SK-N-SH (cell line): ENCODE results near the gene ARFGAP1. TPM values are rescaled to one million over a fixed set of nuclear protein-coding genes. Genes with fewer than 3 reads are reported as not detected.

Experiments used
- CTCF ChIA-PET: fragments of 300-600, 350-600 bp; formaldehyde crosslinking; extraction: SDS; loops from one replicate; lab custom pipeline; 2021; lab: Yijun Ruan, JAX
- POLR2A ChIA-PET: fragments of 350-600 bp; sonication (Branson Sonifier 250); formaldehyde crosslinking; extraction: SDS; loops from one replicate; lab custom pipeline; 2020; ENCODE audit warnings: antibody characterized with exemption, inconsistent platforms; lab: Yijun Ruan, JAX
- DNase-seq: peaks from one replicate; pipeline ENCODE4 v3.0.0; 2012
- H2AFZ ChIP-seq: fragments of 200-600 bp; sonication (generic); 2 replicates; pipeline ENCODE4 v1.8.1; 2016; ENCODE audit warnings: antibody characterized with exemption, mild to moderate bottlenecking, low read depth
- H3F3A ChIP-seq: fragments of 200-600 bp; sonication (generic); replicated peaks from 2 replicates; pipeline ENCODE3; 2016; ENCODE audit warnings: antibody characterized with exemption, mild to moderate bottlenecking; ENCODE audit not compliant: insufficient read depth
- H3K27ac ChIP-seq, 2 experiments: fragments of 200-500 bp in 1 of 2; fragments of 200-600 bp in 1 of 2; sonication (Bioruptor generic) in 1 of 2; sonication (generic), shearing (Covaris generic) in 1 of 2; 2 replicates each; pipeline versions ENCODE4 v1.5.1 to v1.6.1; 2014 to 2016; ENCODE audit warnings: low read depth in 2 of 2, inconsistent platforms in 1 of 2, low read length in 1 of 2, mild to moderate bottlenecking in 1 of 2, mixed read lengths in 1 of 2
- H3K27me3 ChIP-seq: fragments of 200-600 bp; sonication (generic), shearing (Covaris generic); 2 replicates; pipeline ENCODE4 v1.6.1; 2016; ENCODE audit warnings: mixed run types; ENCODE audit not compliant: insufficient read depth
- H3K36me3 ChIP-seq, 2 experiments: fragments of 200-500 bp in 1 of 2; fragments of 200-600 bp in 1 of 2; sonication (Bioruptor generic) in 1 of 2; sonication (generic) in 1 of 2; replicated peaks in 1 of 2; 2 replicates each; pipeline versions ENCODE3 to v1.5.1; 2014 to 2016; ENCODE audit warnings: low read length in 1 of 2, mild to moderate bottlenecking in 1 of 2; ENCODE audit not compliant: insufficient read depth in 2 of 2, control insufficient read depth in 1 of 2
- H3K4me1 ChIP-seq, 2 experiments: fragments of 200-500 bp in 1 of 2; fragments of 200-600 bp in 1 of 2; sonication (Bioruptor generic) in 1 of 2; sonication (generic), shearing (Covaris generic) in 1 of 2; 2 replicates each; pipeline versions ENCODE4 v1.5.1 to v1.6.1; 2014 to 2016; ENCODE audit warnings: low read depth in 1 of 2, low read length in 1 of 2, mixed run types in 1 of 2; ENCODE audit not compliant: insufficient read depth in 2 of 2, control insufficient read depth in 1 of 2
- H3K4me2 ChIP-seq: fragments of 200-600 bp; sonication (generic), shearing (Covaris generic); 2 replicates; pipeline ENCODE4 v1.6.1; 2017; ENCODE audit warnings: mixed run types
- H3K4me3 ChIP-seq, 2 experiments: fragments of 200-500 bp in 1 of 2; fragments of 200-600 bp in 1 of 2; sonication (Bioruptor generic) in 1 of 2; sonication (generic), shearing (Covaris generic) in 1 of 2; 2 replicates each; pipeline versions ENCODE4 v1.5.1 to v1.8.1; 2014 to 2016; ENCODE audit warnings: low read depth in 2 of 2, inconsistent platforms in 1 of 2, low read length in 1 of 2, mild to moderate bottlenecking in 1 of 2, mixed read lengths in 1 of 2, moderate library complexity in 1 of 2
- H3K79me2 ChIP-seq: fragments of 200-600 bp; sonication (generic); 2 replicates; pipeline ENCODE4 v1.8.1; 2017; ENCODE audit warnings: mild to moderate bottlenecking; ENCODE audit not compliant: insufficient read depth
- H3K9ac ChIP-seq: fragments of 200-600 bp; sonication (generic); 2 replicates; pipeline ENCODE4 v1.6.1; 2017; ENCODE audit warnings: mixed run types
- H3K9me2 ChIP-seq: fragments of 200-600 bp; sonication (generic); 2 replicates; pipeline ENCODE4 v1.6.1; 2017; ENCODE audit warnings: mixed run types
- H3K9me3 ChIP-seq: fragments of 200-600 bp; sonication (generic); 2 replicates; pipeline ENCODE4 v1.6.1; 2017; ENCODE audit warnings: mixed run types, mild to moderate bottlenecking, moderate library complexity
- H4K20me1 ChIP-seq: fragments of 200-600 bp; sonication (generic); 2 replicates; pipeline ENCODE4 v1.6.1; 2017; ENCODE audit warnings: mild to moderate bottlenecking, mixed run types; ENCODE audit not compliant: insufficient read depth
- ELF1 ChIP-seq: IDR thresholded peaks from 2 replicates; pipeline ENCODE4 v1.4.0; 2012
- FOSL2 ChIP-seq: IDR thresholded peaks from 2 replicates; pipeline ENCODE4 v1.4.0; 2012; ENCODE audit warnings: low read depth, mild to moderate bottlenecking, moderate library complexity, borderline replicate concordance
- FOXJ3 ChIP-seq: sonication (generic); formaldehyde crosslinking; IDR thresholded peaks from 2 replicates; pipeline ENCODE4 v1.5.1; 2020; ENCODE audit warnings: mild to moderate bottlenecking, missing genetic modification reagents
- FOXM1 ChIP-seq: IDR thresholded peaks from 2 replicates; pipeline ENCODE4 v1.4.0; 2012; ENCODE audit warnings: low read depth, mild to moderate bottlenecking
- GATA2 ChIP-seq: sonication (generic); formaldehyde crosslinking; IDR thresholded peaks from 2 replicates; pipeline ENCODE4 v1.5.0; 2020; ENCODE audit warnings: mild to moderate bottlenecking, missing genetic modification reagents
- NFIC ChIP-seq: IDR thresholded peaks from 2 replicates; pipeline ENCODE4 v1.4.0; 2012; ENCODE audit warnings: borderline replicate concordance
- NRF1 ChIP-seq: IDR thresholded peaks from 2 replicates; pipeline ENCODE4 v1.6.1; 2012; ENCODE audit warnings: low read depth, mild to moderate bottlenecking, low read length
- SIN3A ChIP-seq: IDR thresholded peaks from 2 replicates; pipeline ENCODE4 v1.6.1; 2012; ENCODE audit warnings: low read depth, mild to moderate bottlenecking, low read length, moderate library complexity, borderline replicate concordance
- TCF12 ChIP-seq: IDR thresholded peaks from 2 replicates; pipeline ENCODE4 v1.4.0; 2012
- TEAD4 ChIP-seq: IDR thresholded peaks from 2 replicates; pipeline ENCODE4 v1.4.0; 2012; ENCODE audit warnings: mild to moderate bottlenecking, borderline replicate concordance; ENCODE audit not compliant: insufficient read depth
- YY1 ChIP-seq: IDR thresholded peaks from 2 replicates; pipeline ENCODE4 v1.4.0; 2012; ENCODE audit warnings: low read depth, mild to moderate bottlenecking
- WGBS: methylation state at CpG from one replicate; pipeline ENCODE4 v1.1.6; 2017; ENCODE audit warnings: low lambda C conversion rate; 5-methylcytosine and 5-hydroxymethylcytosine counted together
- polyA plus RNA-seq, 3 experiments: library from polyadenylated mRNA; depleted of rRNA; stranded (reverse); fragments of >200 nt; gene quantifications; 2 replicates each; pipeline ENCODE4 v1.2.3, GENCODE V29; 2012
- TF ChIP-seq, protein P1 (sequence below): fragments of 150-350 bp; IDR thresholded peaks from 2 replicates; pipeline ENCODE4 v1.6.1; 2017; ENCODE audit warnings: antibody characterized with exemption, low read length, low read depth, borderline replicate concordance
- TF ChIP-seq, protein P2 (sequence below): fragments of 200-600 bp; sonication (generic); IDR thresholded peaks from 2 replicates; pipeline ENCODE4 v1.6.1; 2017; ENCODE audit warnings: antibody characterized with exemption, mild to moderate bottlenecking, moderate library complexity
- TF ChIP-seq, protein P3 (sequence below): IDR thresholded peaks from 2 replicates; pipeline ENCODE4; 2012
- TF ChIP-seq, protein P4 (sequence below): IDR thresholded peaks from 2 replicates; pipeline ENCODE4 v1.4.0; 2012; ENCODE audit warnings: low read depth, borderline replicate concordance

Gene ARFGAP1
- polyA plus RNA-seq, 1 of the 3 experiments (the other 2 are of a cell fraction), result 72.7 TPM

DNA sequence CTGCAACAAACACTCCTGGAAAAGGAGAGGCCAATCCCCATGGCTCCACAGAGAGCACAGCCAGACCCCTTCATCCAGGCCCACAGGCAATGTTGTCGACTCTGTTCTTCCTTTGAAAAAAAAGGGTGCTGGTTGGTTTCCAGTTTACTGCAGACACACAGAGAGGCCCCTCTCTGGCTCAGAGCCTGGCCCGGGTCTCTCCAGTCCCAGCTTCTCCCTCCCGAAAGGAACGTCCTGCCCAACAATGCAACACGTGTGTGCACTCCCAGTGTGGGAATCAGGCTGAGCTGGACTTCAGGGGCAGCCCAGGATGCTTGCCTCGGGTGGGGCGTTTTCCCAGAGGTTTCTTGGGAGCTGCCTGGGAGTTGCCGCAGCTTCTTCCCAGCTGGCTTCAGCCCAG is 13.8 kb upstream of the ARFGAP1 start (continued):
- TF ChIP-seq, protein P1, sequence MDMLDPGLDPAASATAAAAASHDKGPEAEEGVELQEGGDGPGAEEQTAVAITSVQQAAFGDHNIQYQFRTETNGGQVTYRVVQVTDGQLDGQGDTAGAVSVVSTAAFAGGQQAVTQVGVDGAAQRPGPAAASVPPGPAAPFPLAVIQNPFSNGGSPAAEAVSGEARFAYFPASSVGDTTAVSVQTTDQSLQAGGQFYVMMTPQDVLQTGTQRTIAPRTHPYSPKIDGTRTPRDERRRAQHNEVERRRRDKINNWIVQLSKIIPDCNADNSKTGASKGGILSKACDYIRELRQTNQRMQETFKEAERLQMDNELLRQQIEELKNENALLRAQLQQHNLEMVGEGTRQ, result no peak
- TF ChIP-seq NRF1, result no peak
- no peak for TF ChIP-seq FOSL2
- TF ChIP-seq FOXM1, result no peak
- TF ChIP-seq, protein P2, sequence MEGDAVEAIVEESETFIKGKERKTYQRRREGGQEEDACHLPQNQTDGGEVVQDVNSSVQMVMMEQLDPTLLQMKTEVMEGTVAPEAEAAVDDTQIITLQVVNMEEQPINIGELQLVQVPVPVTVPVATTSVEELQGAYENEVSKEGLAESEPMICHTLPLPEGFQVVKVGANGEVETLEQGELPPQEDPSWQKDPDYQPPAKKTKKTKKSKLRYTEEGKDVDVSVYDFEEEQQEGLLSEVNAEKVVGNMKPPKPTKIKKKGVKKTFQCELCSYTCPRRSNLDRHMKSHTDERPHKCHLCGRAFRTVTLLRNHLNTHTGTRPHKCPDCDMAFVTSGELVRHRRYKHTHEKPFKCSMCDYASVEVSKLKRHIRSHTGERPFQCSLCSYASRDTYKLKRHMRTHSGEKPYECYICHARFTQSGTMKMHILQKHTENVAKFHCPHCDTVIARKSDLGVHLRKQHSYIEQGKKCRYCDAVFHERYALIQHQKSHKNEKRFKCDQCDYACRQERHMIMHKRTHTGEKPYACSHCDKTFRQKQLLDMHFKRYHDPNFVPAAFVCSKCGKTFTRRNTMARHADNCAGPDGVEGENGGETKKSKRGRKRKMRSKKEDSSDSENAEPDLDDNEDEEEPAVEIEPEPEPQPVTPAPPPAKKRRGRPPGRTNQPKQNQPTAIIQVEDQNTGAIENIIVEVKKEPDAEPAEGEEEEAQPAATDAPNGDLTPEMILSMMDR, result no peak
- TF ChIP-seq GATA2, result no peak
- no peak for TF ChIP-seq FOXJ3 (CRISPR knock-in tag)
- no peak for TF ChIP-seq YY1
- no peak for TF ChIP-seq ELF1

DNA sequence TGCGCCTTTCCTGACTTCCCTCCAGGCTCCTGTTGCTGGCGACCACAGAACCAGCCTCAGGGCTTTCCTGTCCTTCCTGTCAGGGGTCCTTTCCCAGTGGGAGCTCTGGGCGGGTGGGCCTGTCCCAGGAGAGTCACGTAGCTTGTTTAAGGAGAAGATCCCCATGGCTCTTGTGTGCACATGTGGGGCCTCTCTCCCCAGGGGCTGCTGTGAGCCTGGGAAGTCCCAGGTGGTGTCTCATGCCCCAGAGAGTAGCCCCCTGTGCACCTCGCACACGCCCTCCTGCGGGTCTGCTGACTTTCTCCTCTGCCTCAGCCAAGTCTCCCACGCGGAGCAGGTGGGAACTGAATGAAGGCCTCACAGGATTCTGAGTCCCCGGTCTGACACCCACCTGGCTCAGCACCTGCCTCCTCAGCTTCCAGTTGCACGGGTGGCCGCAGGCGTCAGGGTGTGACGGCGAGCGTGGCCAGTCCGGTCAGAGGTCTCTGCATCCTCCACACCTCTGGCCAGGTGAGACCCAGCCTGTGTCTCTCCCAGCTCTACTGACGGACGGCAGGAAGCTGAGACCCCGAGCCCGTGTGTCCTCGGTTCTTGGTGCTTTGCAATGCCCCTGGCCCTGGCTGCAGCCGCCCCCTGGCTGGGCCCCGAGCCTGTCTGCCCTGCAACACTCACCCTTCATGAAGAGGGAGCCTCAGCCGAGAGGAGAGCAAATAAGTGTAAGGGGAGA is 12.7 kb upstream of the ARFGAP1 start:
- Histone ChIP-seq H3K79me2 (no peaks in the 10 kb centered on the region), H3K36me3 (no peaks in the 10 kb centered on the region), H4K20me1 (no peaks in the 10 kb centered on the region), H3K9me2 (no peaks in the 10 kb centered on the region)
- TF ChIP-seq TEAD4 (no peak), FOXJ3 (CRISPR knock-in tag) (no peak), SIN3A (no peak), NRF1 (no peak), TCF12 (no peak), NFIC (no peak)
- TF ChIP-seq, protein P3, sequence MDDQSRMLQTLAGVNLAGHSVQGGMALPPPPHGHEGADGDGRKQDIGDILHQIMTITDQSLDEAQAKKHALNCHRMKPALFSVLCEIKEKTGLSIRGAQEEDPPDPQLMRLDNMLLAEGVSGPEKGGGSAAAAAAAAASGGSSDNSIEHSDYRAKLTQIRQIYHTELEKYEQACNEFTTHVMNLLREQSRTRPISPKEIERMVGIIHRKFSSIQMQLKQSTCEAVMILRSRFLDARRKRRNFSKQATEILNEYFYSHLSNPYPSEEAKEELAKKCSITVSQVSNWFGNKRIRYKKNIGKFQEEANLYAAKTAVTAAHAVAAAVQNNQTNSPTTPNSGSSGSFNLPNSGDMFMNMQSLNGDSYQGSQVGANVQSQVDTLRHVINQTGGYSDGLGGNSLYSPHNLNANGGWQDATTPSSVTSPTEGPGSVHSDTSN, result no peak
- TF ChIP-seq, protein P4, sequence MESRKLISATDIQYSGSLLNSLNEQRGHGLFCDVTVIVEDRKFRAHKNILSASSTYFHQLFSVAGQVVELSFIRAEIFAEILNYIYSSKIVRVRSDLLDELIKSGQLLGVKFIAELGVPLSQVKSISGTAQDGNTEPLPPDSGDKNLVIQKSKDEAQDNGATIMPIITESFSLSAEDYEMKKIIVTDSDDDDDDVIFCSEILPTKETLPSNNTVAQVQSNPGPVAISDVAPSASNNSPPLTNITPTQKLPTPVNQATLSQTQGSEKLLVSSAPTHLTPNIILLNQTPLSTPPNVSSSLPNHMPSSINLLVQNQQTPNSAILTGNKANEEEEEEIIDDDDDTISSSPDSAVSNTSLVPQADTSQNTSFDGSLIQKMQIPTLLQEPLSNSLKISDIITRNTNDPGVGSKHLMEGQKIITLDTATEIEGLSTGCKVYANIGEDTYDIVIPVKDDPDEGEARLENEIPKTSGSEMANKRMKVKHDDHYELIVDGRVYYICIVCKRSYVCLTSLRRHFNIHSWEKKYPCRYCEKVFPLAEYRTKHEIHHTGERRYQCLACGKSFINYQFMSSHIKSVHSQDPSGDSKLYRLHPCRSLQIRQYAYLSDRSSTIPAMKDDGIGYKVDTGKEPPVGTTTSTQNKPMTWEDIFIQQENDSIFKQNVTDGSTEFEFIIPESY, result no peak
- TF ChIP-seq, all 33 proteins: peak for 0
- H3K4me2 ChIP-seq, result no peak overlapping the region
- H3K27ac ChIP-seq, result no peak overlapping the region
- WGBS, result 63% methylated on average over 8 of the region's 25 CpGs
- no peak for DNase-seq
- peaks cover 21% of the 10 kb centered on the region for H3K27me3 ChIP-seq
- ChIA-PET POLR2A (no interaction called here), CTCF (interaction anchor here (0.9 to 3.5 kb wide), 6 partner anchors 11 to 122 kb away, joined by 3 to 21 read pairs (median 5); partner anchors contain the start of gene ARFGAP1)
- H3K4me3 ChIP-seq, result no peak overlapping the region
- H3K4me1 ChIP-seq, result peaks cover 0 to 5% of the 10 kb centered on the region in 2 experiments; a peak in 1 of 4 replicates
- no peaks in the 10 kb centered on the region for H3F3A ChIP-seq
- H3K9me3 ChIP-seq, result no peaks in the 10 kb centered on the region
- H3K9ac ChIP-seq, result no peak overlapping the region
- no peak overlapping the region for H2AFZ ChIP-seq
